Stimulated activated CD8-positive, alpha-beta memory T cell treated with anti-CD3 and anti-CD28 coated beads, Interleukin-7, amount 100 ng/mL, for 48 hours (primary cell): ENCODE results near the gene MS4A5.
"Not testable (repeated sequence)": the region's sequence is repeated elsewhere in the genome, so short reads cannot be mapped to it uniquely, and the experiment has no call there.

Source experiments
- DNase-seq, 2 donors: peaks; one replicate each; pipeline ENCODE4 v3.0.0-alpha.2; 2020; ENCODE audit warnings: low read depth in 1 of 2; ENCODE audit errors: extremely low read depth in 1 of 2

The MS4A5 gene, protein sequence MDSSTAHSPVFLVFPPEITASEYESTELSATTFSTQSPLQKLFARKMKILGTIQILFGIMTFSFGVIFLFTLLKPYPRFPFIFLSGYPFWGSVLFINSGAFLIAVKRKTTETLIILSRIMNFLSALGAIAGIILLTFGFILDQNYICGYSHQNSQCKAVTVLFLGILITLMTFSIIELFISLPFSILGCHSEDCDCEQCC

DNA sequence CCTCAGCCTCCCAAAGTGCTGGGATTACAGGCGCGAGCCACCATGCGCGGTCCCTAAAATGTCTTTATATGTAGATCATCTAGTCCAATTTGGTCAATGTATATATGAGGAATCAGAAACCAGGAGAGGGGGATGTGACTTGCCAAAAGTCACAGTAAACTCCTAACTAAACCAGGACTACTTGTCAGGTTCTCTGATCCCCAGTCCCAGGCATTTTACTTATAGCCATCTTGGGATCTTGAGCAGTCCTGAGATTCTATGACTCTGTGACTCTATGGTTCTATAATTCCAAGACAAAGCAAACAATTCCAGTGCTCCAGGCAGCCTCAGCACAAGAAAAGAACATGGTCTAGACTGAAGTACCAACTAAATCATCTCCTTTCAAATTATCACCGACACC is at the start of gene MS4A5:
Gene MS4A5 (plus strand): TSS at position 301 of the 400 bp plus-strand sequence. CDS start 103 bp downstream, outside the sequence.
- DNase-seq, result no peak

DNA sequence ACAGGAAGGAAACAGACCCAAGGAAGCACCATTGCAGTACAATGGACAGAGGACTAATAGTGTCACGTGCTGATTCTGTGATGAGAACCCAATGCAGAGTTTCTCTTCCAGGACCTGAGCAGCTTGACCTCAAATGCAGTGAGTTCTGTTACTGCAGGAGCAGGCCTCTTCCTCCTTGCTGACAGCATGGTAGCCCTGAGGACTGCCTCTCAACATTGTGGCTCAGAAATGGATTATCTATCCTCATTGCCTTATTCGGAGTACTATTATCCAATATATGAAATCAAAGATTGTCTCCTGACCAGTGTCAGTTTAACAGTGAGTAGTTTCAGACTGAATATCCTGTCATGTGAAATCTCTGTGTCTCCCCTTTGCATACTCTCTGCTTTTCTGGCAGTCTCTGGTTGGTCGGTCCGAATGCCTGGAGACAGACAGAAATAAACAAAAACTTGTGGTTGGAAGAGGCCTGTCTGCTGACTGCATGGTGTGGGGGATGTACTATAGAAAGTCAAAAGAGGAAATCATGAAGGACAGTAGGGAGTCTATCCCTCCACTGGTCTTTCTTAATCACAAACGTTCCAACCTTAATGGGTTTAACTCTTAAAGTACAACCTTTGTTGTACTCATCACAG is 40.0 kb upstream of the MS4A5 start:
- DNase-seq, result no peak

DNA sequence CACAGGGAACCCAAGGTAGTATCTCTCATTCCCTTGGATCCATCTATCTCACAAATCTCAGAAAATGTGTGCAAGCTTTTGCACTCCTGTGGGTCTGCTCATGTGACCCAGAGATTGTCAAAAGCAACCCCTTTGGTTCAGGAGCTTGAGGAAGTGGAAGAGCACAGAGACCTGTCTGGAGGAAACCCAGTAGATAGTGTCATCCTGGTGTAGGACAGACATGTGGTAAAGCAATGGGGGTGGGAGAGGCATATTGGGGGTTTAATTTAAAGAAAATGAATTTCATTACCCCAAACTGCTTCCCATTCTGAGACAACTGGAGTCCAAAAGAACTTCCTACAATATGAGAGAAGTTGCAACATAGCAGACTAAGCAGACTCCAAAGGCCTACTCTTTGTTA is 39.0 kb upstream of the MS4A5 start:
- no peak for DNase-seq

DNA sequence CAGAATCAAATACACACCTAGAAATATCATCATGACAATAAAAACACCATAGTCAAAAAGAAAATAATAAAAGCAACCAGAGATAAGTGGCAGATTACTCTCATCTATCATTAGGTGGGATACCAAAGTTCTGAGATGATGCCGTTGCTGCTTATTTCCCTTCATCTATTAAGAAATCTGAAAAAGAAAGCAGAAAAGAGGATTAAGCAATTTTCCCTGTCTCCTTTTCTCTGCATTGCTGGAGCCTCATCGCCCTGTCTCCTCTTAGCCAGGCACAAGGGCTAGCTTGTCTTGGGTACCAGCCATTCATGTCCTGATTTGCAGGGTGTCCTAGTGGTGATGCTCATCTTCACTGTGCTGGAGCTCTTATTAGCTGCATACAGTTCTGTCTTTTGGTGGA is 37.0 kb upstream of the MS4A5 start:
- no peak for DNase-seq

- DNase-seq, result no peak
Measured at GRCh38 chr11:60393016-60393415, 36.4 kb upstream of the MS4A5 start.

DNA sequence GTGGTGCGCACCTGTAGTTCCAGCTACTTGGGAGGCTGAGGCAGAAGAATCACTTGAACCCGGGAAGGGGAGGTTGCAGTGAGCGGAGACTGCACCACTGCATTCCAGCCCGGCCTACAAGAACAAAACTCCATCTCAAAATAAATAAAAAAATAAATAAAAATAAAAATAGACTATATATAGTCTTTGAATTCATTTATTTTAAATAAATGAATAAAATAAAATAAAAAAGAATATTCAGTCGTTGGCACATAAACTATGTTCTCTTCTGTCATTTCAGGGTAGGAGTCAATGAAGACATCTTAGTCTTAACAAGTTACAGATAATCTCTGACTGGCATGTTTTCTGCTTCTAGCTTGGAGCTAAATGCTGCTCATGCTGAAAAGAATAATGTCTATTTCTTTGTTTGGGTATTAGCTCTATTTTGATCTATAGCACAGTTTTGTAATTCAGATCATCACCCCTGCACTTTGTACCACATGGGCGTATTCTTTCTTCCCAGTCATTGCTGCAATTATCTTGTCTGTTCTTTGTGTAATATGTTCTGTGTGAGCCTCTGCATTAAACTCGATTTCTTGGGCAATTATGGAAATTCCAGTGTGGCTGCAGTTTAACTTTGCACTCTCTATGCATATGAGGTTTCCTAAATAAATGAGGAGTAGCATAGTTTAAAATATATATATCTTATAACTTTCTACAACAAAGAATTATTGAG is 34.5 kb upstream of the MS4A5 start:
- DNase-seq, result no peak

DNA sequence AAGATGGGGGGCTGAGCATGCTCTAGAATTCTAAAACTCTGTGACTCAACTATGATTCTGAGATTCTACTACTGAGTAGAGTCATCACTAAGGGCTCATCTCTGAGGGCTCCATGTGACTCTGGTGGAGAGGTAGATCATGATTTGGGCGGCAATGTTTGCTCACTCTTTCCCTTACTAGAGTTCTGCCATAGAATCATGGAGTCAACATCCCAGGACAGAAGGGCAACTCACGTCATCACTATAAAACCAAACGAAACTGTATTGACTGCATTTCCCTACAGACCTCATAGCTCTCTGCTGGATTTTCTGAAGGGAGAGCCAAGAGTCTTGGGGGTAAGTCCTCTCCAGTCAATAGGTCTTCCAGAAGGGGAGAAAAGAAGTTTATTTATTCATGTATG is 33.0 kb upstream of the MS4A5 start, which contains the start of gene MS4A14:
Gene MS4A14 (plus strand): TSS at position 78 of the 400 bp plus-strand sequence. CDS start 120 bp downstream, at position 198.
- no peak for DNase-seq

- DNase-seq, result no peak
Measured at GRCh38 chr11:60396799-60397198, 32.6 kb upstream of the MS4A5 start.

- DNase-seq, result no peak
Measured at GRCh38 chr11:60420015-60420414, 9.4 kb upstream of the MS4A5 start.

- DNase-seq, result no peak
Measured at GRCh38 chr11:60422609-60423008, 6.8 kb upstream of the MS4A5 start.

DNA sequence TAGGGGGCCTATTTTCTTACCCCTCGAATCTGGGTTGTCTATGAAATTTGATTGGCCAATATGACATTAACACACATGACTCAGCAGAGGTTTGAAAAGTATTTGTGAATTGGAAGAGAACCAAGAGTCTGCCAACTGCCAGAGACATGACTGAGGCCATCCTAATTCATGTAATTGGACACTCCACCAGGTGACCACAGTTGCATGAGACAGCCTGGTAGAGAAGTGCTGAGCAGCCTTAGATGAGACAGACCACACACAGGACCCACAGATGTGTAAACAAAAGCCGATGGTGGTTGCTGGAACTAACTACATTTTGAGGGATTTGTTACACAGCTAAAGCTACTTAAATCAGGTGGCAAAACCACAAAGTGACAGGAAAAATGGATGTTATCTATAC is 855 bp upstream of the MS4A5 start:
- no peak for DNase-seq

DNA sequence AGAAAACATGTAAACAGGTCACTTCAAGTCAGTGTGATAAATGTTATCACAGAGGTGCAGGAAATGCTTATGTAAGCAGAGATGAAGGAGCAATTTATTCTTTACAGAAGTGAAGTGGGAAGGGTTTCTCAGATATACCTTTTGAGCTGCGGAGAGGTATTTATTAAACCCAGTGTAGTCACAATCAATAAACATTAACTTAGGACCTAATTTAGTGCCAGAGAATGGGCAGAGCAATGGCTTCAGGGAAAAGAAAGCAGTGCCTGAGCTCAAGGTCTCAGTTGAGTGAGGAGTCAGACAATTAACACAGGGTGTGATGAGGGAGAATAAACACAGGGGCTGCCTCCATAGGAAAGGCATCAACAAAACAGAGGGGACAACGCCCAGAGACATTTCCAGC is 1.9 kb downstream of the MS4A5 start:
- DNase-seq, result no peak

DNA sequence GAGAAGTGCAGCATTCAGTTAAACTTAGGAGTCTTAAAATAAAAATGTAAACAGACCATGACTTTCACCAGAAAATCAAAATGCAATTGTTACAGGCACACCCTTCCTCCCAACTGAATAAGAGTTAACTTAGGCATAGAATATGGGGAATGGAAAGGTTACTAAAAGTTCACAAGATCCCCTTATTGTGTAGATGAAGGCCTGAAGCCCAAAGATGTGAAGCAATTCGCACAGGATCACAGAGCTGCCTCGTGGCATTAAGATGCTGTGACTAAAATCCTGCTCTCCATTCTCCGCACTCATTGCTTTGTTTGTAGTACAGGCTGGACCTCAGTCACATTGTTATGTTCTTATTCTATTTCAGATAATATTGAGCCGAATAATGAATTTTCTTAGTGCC is 4.0 kb downstream of the MS4A5 start:
- DNase-seq, result no peak

DNA sequence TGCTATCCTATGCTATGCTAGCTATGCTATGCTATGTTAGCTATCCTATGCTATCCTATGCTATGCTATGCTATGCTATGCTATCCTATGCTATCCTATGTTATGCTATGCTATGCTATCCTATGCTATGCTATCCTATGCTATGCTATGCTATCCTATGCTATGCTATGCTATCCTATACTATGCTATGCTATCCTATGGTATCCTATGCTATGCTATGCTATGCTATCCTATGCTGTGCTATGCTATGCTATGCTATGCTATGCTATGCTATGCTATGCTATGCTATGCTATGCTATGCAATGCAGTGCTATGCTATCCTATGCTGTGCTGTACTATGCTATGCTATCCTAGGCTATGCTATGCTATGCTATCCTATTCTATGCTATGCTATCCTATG is 17.7 kb downstream of the MS4A5 start:
- DNase-seq, result no peak

- no peak for DNase-seq
Measured at GRCh38 chr11:60447846-60448245, 18.5 kb downstream of the MS4A5 start.

DNA sequence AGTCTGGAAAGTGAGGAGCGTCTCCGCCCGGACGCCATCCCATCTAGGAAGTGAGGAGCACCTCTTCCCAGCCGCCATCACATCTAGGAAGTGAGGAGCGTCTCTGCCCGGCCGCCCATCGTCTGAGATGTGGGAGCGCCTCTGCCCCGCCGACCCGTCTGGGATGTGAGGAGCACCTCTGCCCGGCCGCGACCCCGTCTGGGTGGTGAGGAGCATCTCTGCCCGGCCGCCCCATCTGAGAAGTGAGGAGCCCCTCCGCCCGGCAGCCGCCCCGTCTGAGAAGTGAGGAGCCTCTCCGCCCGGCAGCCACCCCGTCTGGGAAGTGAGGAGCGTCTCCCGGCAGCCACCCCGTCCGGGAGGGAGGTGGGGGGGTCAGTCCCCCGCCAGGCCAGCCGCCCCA is 21.8 kb downstream of the MS4A5 start:
- DNase-seq, result not testable (repeated sequence)

GRCh38 chr11:60454212-60454611 is 24.8 kb downstream of the MS4A5 start:
- DNase-seq, result no peak

DNA sequence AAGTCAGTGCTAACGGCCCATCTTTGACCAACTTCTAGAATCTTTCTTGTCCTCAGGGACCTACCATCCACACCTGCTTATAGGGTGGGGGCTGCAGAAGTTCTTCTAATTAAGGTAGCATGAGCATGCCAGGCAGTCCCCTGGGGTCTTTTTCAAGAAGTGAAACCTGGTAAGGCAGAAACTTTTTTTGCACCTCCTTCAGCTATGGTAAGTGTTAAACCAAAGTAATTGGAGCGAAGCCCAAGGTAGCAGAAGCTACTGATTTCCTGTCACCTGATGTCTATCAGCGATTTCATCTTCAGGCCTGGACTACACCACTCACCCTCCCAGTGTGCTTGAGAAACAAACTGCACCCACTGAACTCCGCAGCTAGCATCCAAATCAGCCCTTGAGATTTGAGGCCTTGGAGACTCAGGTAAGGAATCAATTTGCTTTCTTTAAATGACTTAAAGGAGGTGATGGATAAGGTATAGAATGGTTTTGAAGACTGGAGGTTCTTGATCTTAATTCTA is 26.2 kb downstream of the MS4A5 start, which contains the start of gene MS4A1:
Gene MS4A1 (plus strand): TSS at position 317 of the 512 bp plus-strand sequence. CDS start 6,528 bp downstream, outside the sequence.
- no peak for DNase-seq

DNA sequence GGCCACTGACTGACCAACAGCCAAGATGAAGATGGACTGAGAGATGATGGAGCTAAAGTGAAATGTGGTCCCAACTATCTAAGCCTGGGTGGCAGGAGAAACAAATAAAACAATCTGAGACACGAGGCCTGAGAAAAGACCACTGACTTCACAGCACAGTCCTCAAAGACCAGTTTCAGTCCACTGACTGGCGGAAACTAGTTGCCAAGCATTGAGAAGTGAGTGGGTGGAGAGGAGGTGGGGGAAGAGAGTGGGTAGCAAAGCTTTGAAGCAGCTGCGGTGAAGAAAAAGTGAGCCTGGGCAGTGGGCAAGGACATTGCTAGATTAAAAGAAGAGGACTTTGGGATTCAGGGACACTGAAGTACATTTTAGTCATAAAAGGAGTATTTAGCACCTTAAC is 28.2 kb downstream of the MS4A5 start:
- DNase-seq, result no peak

GRCh38 chr11:60459345-60459744 is 30.0 kb downstream of the MS4A5 start:
- no peak for DNase-seq

DNA sequence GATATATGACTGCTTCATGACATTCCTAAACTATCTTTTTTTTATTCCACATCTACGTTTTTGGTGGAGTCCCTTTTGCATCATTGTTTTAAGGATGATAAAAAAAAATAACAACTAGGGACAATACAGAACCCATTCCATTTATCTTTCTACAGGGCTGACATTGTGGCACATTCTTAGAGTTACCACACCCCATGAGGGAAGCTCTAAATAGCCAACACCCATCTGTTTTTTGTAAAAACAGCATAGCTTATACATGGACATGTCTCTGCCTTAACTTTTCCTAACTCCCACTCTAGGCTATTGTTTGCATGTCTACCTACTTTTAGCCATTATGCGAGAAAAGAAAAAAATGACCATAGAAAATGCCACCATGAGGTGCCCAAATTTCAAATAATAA is 39.5 kb downstream of the MS4A5 start:
- DNase-seq, result no peak

GRCh38 chr11:60469723-60470122 is 40.4 kb downstream of the MS4A5 start:
- DNase-seq, result no peak
